GM19397 (cell line): ENCODE measurements around the gene SCARF2.

Experiments used
- ATAC-seq: cut with Tn5 transposase; IDR thresholded peaks from one replicate; pipeline ENCODE4 v1.9.1; 2021; ENCODE audit warnings: mild to moderate bottlenecking, moderate library complexity; ENCODE audit not compliant: unreplicated experiment

Gene SCARF2

DNA sequence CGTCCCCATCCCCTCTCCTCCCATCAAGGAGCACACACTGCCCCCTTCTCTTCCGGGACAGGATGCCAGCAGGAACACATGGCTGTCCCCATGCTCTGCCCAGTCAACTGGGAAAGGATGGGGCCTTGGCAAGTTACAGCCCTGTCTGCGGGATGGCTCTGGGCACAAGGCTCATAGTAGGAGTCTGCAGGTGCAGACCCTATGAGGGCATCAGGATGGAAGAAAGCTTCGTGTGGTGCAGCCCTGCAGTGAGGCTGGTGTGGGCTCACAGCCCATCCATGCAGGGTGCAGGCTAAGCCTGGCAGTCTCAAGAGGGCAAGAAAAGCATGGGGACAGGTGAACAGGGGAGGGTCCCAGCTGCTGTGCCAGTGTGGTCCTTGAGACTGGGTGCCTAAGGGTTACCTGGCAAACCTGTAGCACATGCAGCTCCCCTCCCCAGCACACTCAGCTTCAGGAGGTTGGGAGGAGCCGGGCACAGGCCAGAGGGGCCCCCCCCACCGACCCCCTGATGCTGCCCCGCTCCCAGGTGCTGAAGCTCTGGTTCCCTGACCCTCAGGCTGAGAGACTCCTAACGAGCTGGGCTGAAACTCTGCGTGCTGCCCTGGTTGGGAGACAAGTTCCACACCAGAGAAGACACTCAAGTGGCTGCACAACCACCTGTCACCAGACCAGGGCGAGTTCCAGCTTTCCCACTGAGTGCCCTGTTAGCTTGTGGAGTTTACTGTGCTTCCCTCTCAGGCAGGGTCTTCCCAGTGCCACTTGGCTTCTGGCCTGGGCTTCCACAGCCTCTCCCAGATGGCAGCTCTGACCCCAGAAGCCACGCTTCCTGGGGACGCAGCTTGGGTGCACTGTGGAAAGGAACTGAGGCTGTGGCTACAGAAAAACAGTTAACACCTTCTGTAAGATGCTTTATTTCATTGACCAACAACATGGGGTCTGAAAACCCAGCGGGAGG lies 3.3 kb upstream of the SCARF2 start:
- ATAC-seq: no peak

DNA sequence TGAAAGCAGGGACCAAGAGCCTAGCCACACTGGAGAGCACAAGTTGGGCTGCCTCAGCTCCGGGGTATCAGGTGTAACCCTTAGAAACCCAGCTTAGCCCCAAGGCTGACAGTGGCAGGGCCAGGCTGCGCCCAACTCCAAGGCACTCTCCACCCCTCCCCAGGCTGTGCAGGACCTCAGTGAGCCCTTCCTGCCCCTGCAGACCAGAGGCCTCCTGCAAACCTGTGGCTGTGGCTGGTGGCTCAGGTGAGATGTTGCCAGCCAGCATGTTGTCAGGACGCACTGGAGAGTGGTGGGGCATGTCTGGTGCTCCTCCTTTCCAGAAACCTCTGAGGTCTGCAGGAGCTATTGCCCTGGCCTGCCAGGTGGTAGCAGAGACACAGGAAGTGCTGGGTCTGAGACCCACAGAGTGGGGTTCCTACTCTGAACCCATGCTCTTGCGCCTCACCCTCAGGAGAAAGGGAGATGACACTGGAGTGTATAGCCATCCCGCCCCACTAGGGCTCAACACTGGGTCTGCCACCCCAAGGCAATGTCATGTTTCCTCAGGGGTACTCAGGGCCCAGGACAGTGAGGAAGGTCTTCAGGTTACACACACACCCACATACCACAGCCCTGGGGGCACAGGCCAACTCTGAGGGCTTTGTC lies 2.4 kb upstream of the SCARF2 start:
- no peak for ATAC-seq

DNA sequence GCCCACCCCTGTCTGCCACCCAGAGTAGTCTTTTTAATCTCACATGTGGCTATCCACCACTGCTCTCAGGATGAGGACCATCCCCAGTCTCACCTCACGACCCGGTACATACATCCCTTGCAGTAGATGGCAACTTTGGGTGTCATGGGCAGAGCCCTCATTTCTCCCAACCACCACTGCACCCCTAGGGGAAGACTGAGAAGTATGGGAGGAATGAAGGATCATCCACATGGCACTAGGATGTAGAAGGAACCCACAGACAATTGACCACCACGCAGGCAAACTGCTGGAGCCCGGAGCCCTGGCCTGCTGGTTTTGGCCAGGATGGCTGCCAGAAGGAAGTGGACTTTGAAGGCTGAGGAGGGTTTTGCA lies 1.9 kb upstream of the SCARF2 start:
- no peak for ATAC-seq

DNA sequence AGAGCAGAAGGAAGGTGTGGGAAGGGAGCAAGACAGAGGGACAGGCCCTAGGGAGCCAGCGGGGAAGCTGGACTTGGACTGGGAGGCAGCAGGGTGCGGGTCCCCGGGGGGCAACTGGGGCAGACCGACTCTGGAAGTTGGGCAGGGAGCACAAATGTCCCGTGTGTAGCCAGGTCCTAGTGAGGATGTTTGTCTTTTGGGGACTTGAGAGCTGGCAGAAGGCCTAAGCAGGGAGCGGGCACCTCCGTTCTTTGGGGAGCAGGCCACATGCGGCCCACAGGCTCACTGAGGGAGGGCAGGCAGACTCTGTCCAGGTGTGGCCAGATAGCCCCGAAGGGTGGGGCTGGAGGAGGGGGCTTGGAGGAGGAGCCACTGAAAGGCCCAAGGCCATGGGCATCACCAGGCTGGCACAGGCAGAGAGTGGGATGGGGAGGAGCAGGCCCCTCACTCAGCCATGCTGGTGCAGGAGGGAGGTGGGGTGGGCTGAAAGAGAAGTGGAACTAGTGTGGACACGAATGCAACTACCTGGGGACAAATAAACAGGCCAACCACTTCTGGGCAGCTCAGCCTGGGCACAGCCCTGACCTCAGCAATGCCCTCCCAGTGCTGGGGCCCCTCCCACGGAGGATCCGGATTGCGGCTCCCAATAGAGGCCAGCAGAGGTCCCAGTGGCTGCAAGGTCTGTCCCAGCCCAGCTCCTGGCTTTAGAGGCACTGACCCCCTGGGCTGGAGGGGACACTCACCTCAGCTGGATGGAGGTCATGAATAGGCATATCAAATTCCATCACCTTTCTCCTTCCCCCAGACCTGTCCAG lies 1.3 kb upstream of the SCARF2 start:
- ATAC-seq: no peak

DNA sequence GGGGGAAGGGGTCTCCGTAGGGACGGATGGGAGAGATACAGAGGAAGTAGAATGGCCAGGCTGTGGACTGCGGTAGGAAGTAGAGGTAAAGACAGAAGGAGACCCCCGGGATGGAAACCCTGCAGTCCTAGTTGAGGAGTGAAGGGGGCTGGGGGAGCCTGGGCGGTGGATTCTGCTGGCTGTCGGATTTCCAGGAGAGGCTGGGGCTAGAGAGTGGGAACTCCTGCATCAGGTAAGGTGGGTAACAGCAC lies 727 bp upstream of the SCARF2 start:
- ATAC-seq: no peak

DNA sequence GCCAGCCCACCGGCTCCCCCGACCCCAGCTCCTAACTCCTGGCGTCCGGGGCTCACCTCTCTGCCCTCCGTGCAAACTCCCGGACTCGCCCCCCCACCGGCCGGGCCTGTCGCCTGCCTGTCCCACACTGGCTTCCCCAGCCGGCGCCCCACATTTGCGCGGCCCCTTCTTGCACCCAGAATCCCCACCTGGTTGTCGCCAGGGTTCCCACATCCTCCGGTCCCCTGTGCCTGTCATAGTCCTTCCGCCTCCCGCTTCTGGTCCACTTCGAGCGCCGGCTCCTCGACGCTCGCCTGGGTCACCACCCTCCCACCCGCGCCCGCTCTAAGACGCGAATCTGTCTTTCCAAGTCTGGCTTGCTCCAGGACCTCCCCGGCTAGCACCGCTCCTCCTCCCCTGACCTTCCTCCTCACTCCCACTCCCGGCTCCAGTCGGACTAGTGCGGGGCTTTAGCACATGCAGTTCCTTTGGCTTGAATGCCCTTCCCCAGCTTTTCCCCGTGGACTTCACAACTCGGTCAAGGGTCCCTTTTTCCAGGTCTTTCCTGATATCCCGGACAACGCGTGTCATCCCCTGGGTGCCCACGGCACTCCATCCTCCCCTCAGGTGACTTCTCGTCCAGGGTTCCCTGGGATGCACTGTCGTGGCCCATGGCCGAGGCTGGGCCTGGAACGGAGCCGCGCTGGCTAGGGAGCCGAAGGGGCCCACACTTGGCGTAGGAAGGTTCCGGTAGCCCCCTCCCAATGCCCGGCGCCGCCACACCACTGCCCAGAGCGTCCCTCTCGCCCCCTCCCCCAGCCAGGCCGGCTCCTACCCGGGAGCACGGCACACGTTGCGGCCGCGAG lies 635 bp downstream of the SCARF2 start:
- ATAC-seq: no peak

DNA sequence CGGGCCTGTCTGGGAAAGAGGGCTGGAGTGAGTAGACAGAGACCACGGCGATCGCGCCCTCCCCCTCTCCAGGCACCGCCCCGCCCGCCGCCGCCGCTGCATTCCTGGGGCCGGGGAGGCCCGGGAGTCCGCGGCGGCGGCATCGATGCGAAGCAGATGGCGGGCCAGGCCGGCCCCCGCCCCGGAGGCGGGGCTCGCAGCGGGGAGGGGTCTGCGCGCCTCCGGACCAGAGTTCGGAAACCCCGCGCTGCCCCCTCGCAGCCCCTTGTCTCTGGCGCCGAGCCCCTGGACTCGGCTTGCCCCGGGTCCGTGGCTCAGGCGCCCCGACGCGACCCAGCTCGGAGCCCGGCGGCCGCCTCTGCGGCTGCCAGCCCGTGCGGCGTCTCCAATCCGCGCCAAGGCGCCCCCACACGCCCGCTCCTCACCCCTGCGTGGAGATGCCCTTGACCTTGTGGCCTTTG lies 1.3 kb downstream of the SCARF2 start:
- ATAC-seq: no peak

DNA sequence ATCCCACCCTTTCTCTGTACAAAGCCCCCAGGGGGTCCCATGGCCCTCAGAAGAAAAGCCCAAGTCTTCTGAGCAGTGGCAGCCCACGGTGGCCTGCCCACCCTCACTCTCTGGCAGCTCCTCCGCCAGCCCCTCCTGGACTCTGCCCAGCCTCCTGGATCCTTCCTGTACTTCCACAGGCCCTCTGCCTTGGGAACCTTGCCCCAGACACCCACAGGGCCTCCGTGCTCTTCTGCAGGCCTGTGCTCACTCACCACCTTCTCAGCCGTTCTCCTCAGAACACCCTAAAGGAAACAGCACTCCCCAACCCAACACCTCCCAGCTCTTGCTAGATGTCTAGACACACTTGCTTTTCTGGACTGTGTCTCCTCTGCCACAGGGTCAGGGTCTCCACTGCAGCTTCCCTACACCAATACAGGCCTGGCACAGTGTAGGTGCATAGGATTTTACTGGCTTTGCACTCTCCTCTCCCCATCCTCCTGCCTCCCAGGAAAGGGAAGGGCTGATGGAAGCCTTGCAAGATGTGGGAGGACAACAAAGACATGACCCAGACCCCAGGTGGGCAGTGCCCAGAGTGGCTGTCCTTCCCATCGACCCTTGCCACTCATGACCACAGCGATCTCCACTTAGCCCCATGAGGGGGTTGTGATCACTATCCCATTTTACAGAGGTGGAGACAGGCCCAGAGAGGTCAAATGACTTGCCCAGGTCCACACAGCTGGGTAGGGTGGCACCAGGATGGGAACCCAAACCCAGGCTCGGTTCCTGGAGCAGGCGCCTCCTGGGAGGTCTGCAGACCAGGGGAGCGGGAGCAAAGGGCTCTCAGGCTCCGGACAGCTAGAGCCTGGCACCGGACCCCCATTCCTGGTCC lies 2.0 kb downstream of the SCARF2 start:
- ATAC-seq: no peak

DNA sequence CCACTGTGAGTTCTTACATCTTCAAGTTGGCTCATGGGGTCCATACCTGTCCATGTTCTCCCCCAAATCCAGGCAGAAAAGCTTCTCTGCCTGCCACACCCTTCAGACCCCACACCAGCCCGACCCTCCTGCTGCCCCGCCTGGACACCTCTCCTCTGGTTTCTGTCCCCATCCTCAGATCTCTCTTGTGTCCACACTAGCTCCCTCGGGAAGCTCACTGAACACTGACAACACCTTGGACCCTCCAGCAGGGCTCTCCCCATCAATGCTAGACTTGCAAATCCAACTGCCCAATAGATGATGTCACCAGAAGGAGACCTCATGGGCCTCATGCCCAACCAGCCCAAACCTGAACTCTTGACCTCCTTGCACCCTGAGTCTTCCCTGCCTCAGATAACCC lies 2.9 kb downstream of the SCARF2 start:
- ATAC-seq: no peak

DNA sequence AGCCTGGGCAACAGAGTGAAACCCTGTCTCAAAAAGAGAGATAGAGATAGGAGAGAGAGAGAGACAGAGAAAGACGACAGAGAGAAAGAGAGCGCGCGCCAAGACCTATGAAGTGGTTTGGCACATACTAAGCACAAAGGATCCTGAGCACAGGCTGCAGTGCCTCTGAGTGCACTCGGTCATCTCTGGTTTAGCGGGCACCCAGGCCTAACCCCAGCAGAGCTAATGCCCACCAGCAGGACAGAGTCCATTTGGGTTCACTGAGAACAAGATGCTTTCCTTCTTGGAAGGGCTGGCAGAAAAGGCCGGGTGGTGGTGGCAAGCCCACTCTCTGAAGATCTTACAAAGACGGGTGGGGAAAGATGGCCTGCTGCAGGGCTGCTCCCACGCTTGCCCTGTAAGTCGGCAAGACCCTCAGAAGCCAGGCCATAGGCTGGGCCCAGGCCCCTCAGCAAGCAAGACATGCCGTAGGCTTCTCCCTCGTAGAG lies 3.3 kb downstream of the SCARF2 start:
- ATAC-seq: no peak

DNA sequence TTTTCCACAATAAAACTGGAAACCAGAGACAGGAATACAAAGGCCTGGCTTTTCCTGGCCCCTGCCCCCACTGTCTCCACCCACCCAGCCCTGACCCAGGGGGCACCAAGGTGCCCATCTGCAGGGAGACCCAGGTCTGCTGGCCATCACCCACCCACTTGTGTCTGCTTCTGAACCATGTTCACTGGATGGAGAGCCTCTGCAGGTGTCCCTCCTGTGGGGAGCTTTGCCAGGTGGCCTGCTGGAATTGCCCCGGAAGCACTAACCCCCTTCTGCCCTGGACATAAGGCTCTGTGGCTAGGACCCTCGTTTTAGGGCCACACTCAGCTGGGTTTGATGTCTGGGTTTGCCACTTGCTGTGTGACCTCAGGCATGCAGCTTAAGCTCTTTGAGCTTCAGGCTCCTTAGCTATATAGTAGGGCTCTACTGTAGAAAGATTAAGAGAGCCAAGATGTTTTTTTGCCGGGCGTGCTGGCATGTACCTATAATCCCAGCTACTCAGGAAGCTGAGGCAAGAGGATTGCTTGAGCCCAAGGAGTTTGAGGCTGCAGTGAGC lies 3.9 kb downstream of the SCARF2 start:
- ATAC-seq: no peak

DNA sequence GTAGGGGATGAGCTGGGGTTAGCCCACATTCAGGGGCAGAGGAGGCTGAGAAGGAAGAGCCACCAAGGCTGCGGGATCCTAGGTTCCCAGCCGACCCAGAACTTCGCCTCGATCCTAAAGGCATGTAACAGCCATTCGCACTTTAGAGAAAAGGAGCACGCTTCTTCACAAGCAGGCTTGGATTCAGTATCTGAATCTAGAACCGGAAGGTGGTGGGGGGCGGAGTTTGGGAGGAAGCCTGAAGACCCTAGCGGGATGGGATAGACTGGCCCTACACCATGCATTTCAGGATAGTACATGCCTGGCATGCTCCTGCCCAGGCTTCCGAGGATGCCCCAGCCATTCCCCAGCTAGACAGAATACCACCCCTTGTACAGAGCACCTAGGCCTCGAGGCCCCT lies 4.4 kb downstream of the SCARF2 start:
- ATAC-seq: no peak

DNA sequence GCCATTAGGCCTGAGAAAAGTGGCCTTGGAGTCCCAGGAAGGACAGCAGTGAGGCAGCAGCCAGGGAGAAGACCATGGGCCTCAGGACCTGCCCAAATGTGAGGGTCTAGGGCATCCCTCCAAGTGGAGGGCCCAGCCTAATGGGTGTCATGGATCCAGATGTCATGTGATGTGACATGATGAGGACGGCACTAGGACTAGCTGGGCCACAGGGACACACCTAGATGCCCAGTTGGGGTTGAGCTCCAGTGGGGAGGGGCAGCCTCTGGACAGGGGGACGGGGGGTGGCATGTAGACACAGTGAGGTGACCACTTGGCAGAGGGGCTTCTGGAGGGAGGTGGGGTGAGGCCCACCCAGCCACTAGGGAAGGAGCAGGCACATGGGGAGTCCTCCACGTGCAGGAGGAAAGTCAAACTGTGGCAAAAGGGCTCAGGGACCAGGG lies 5.4 kb downstream of the SCARF2 start:
- no peak for ATAC-seq

DNA sequence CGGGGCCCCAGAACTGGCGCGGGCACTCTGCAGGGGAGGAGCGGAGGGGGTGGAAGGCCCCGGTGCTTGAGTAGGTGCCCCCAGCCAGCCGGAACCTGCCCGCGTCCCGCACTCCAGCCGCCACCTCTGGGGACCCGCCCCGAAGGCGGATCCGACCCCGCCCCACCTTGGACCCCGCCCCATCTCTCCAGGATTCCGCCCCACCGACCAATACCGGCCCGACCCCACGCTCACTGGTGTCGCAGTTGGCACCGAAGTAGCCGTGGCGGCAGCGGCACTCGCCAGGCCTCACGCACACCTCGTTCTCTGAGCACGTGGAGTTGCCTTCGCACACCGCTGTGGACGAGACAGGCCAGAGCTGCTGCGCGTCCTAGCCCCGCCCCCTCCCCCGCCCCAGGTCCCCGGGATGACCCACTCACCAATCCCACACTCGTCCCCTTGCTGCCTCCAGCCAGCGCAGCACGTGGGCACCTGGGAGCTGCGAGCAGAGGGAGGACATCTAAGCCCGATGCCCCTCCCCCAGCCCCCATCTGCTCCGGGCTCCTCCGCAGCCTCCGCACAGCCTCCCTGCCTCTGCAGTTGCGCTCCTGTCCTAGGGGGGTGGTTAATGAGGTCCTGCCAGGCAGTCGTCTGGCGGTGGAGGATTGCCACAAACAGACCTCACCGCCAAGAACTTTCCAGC lies 6.0 kb downstream of the SCARF2 start:
- ATAC-seq: no peak

DNA sequence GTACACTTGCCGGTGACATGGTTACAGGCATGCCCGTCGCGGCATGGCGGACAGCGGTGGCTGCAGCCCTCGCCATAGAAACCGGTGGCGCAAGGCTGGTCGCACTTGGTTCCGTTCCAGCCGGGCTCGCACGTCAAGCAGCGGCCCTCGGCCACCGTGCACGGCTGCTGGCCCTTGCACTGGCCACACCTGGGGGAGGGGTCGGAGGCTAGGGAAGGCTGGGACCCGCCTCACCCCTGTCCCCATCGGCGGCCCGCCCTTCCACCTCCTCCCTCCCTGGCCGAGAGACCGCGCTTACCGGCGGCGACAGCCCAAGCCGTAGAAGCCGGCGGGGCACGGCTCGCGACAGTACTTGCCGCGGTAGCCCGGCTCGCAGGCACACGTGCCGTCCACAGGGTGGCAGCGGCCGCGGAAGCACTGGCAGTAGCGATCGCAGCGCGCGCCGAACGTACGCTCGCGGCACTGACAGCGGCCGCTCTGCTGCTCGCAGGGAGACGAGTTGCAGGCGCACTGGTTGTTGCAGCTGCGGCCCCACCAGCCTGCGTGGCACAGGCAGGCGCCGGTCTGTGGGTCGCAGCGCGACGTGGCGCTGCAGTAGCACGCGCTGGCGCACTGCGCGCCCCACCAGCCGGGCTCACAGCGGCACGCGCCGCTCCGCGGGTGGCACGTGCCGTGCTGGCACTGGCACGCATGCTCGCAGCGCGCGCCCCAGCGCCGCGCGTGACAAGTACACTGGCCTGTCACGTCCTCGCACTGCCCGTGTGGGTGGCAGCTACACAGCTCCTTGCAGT lies 6.7 kb downstream of the SCARF2 start:
- ATAC-seq: no peak

DNA sequence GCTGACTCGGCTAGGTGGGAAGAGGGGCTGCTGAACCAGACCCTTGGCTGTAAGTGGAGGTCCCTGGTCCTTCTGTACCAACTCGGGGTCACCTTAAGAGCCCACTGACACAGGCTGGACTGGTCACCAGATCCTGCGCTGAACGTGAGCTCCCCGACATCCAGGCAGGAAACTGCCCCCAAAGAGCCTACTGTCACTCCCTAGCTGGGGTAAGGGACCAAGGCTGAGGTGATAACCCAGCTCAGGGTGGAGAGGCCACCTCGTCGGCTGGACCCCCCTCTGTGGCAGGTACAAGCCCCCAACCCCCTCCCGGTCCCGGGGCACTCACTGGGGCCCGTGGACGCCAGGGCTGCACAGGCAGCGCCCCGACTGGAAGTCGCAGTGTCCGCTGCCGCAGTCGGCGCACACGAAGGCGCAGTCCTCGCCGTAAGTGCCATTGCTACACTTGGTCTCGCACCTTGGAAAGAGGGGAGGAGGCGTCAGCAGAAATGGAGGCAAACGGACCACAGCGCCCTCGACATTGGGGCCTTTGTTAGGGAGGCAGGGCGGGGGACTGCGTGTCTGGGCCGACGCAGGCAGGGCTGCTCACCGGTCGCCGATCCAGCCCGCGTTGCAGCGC lies 7.4 kb downstream of the SCARF2 start:
- no peak for ATAC-seq

DNA sequence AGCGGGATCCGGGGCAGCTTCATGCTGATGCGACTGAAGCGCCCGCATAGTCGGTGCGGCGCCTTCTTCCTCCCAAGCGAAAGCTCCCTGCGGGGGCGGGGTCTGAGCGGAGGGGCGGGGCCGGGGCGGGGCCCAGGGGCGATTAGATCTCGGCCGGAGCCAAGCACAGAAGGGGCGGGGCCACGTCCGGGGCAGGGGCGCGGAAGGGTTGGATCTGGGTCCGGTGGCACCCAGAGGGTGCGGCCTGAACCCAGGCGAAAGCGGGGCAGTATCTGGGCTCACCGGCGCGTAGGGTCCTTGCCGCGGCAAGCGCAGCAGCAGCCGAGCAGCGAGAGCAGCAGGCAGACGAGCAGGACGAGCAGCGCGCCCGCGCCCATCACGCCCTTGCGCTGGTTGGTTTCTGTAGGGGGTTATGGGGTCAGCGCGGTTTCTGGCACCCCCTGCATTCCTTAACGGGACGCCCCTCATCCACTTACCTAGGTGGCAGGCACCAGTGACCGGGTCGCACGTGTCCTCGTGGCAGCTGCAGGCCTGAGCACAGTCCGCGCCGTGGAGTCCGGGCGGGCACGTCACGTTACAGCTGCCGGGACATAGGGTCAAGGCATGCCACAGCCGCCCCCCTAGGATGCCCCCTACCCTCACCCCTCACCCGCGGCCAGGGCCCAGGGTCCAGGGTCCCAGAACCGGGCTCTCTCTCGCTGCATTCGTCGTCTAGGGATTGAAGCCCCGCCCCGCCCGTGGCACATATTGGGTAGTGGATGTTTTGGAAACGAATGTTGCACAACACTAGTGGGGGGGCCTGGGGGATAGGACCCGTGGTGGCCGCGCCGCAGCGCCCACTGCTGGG lies 8.1 kb downstream of the SCARF2 start:
- no peak for ATAC-seq
